HUES48 (cell line): ENCODE data around the gene SERGEF.
A peak's percentile ranks its signal among the peaks of the same experiment; 100 is the strongest.

ENCODE experiments used
- H3K27ac ChIP-seq: one replicate; pipeline ENCODE4 v1.7.0; 2013; ENCODE audit warnings: low read depth, low read length, inconsistent platforms
- H3K27me3 ChIP-seq: 2 replicates; pipeline ENCODE4 v1.6.1; 2013; ENCODE audit warnings: mild to moderate bottlenecking, low read length; ENCODE audit not compliant: control insufficient read depth, insufficient read depth
- H3K36me3 ChIP-seq: 2 replicates; pipeline ENCODE4 v1.6.1; 2013; ENCODE audit warnings: low read length; ENCODE audit not compliant: control insufficient read depth, insufficient read depth
- H3K4me1 ChIP-seq: 2 replicates; pipeline ENCODE4 v1.6.1; 2013; ENCODE audit warnings: mild to moderate bottlenecking, low read length; ENCODE audit not compliant: control insufficient read depth, insufficient read depth
- H3K4me3 ChIP-seq: 2 replicates; pipeline ENCODE4 v1.5.1; 2013; ENCODE audit warnings: mild to moderate bottlenecking, low read depth, low read length
- H3K9ac ChIP-seq: 2 replicates; pipeline ENCODE4 v1.6.1; 2013; ENCODE audit warnings: mild to moderate bottlenecking, low read depth, low read length, moderate library complexity
- H3K9me3 ChIP-seq: 2 replicates; pipeline ENCODE4 v1.6.1; 2013; ENCODE audit warnings: low read length; ENCODE audit not compliant: control insufficient read depth, insufficient read depth

Gene SERGEF

DNA sequence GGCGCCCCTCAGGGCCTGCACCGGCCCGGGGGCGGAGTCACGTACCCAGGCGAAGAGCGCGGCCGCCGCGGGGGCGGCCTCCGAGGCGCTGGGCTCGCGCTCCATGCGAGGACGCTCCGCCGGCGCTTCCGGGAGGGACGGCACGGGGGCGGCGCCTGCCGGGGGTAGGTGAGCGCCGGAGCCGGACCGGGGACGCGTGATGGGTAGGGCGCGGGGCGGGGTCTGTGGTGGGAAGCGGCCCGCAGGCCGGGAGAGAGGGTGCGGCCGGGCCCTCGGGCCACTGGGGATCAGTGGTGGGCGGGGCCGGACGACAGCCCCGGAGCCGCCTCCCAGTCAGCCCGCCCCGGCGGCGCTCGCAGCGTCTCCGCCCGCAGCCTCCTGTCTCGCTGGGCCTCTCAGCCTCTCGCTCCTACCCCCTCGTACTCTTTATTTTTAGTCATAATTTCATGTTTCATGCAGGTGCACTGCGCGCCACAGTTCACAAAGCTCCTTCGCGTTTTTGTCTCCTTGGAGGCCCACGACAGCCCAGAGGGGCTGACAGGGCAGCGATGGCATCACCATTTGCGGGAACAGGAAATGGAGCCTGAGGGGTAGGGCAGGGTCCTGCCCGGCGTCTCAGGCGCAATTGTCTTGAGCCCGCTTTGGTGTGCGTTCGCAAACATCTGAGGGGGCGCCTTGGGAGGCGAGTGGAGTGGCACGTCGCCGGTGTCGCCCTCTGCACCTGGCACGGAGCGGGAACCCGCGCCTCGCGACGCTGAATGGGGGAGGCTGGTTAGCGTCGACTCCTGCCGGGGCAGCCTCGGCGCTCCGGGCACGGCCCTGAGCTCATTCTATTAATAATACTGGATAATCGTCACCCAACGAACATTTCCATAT lies at the start of gene SERGEF:
Gene SERGEF (minus strand): TSS at position 142 of the 876 bp plus-strand sequence. CDS start 37 bp downstream, at position 105.
- Histone ChIP-seq H3K9ac (peak within 1 kb of the TSS; percentile 57), H3K36me3 (no peaks in the 10 kb centered on the region), H3K27ac (peak within 1 kb of the TSS; percentile 38), H3K9me3 (no peaks in the 10 kb centered on the region), H3K4me1 (0 out of 2 replicates have a peak, but pooled peaks cover 7% of the 10 kb centered on the region), H3K27me3 (peaks cover 14% of the 10 kb centered on the region), H3K4me3 (peak within 1 kb of the TSS; percentile 98)

- Histone ChIP-seq H3K4me3 (no peak overlapping the region), H3K36me3 (no peaks in the 10 kb centered on the region), H3K27ac (no peak overlapping the region), H3K9me3 (no peaks in the 10 kb centered on the region), H3K27me3 (no peaks in the 10 kb centered on the region), H3K9ac (no peak overlapping the region), H3K4me1 (no peaks in the 10 kb centered on the region)
Measured at GRCh38 chr11:18061351-18061750, 48.5 kb upstream of the SERGEF start.

- H3K4me1 ChIP-seq: no peaks in the 10 kb centered on the region
- no peaks in the 10 kb centered on the region for H3K9me3 ChIP-seq
- no peaks in the 10 kb centered on the region for H3K27me3 ChIP-seq
- no peak overlapping the region for H3K27ac ChIP-seq
- no peak overlapping the region for H3K9ac ChIP-seq
- H3K4me3 ChIP-seq: no peak overlapping the region
- H3K36me3 ChIP-seq: no peaks in the 10 kb centered on the region
Measured at GRCh38 chr11:18056561-18057181, 43.8 kb upstream of the SERGEF start.

DNA sequence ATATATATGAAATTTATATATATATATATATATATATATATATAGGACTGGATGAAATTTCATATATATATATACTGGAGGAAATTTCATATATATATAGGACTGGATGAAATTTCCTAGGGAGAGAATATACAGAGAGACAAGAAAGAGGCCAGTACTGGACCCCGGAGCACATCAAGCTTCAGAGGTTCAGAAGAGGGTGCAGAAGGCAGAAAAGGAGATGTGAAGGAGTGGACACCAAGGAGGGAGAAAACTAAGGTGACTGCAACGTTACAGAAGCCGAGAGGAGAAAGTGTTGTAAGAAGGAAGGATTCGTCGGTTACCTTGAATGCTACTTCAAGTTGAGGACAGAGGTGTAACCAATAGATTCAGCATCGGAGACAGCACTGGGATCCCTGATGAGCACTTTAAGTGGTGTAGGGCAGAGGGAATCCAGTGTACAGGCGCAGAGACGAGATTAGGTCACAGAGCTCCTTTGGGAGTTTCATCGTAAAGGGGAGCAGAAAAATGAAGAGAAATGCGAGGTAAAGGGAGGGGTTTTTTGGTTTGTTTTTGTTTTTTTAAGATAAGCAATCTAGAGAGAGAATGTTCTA lies 41.8 kb upstream of the SERGEF start:
- Histone ChIP-seq H3K27ac (no peak overlapping the region), H3K4me1 (no peaks in the 10 kb centered on the region), H3K4me3 (no peak overlapping the region), H3K9ac (no peak overlapping the region), H3K36me3 (no peaks in the 10 kb centered on the region), H3K9me3 (no peaks in the 10 kb centered on the region), H3K27me3 (no peaks in the 10 kb centered on the region)

DNA sequence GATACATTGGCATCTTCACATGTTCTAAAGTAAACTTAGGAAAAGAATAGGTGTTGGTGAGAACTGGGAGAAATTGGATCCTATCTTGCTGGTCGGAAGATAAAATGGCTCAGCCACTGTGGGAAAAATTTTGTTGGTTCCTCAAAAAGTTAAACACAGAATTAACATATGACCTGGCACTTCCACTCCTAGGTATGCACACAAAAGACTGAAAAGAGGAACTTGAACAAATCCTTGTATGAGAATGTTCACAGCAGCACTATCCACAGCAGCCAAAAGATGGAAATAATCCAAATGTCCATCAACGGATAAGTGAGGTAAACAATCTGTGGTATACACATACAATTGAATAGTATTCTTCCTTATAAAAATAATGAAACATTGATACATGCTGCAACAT lies 38.0 kb upstream of the SERGEF start:
- H3K27ac ChIP-seq: no peak overlapping the region
- no peaks in the 10 kb centered on the region for H3K36me3 ChIP-seq
- H3K27me3 ChIP-seq: peaks cover 20% of the 10 kb centered on the region
- no peak overlapping the region for H3K4me3 ChIP-seq
- H3K4me1 ChIP-seq: peaks cover 1% of the 10 kb centered on the region; the same call in 1 of the 2 replicates
- no peaks in the 10 kb centered on the region for H3K9me3 ChIP-seq
- H3K9ac ChIP-seq: no peak overlapping the region

DNA sequence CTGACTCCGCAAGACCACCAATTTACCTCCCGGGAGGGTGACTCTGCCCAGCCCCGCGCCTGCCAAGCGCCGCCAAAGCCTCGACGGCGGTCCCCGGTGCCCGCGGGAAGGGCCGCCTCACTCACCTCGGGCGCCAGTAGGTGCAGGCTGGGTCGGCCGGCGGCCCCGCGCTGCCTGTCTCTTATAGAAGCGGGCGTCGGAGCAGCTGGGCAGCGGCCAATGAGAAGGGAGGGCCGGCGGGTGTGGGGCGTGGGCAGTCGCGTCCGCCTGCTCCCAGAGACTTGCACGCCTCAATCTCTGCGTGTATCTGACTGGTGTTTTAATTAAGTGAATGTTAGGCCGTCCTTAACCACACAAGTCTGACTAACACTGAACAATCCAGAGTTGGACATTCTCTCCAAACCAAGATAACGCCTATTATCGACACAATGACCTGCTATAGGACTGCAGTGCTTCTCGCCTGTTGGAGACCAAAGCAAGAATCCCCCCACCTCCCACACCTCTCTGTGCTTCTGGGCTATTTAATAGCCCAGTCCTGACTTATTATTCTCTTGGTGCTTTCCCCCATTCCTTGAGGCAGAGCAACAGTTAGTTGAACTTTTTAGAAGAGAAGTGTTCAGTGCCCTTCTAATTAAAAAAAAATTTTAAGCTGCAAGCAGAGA lies 33.4 kb upstream of the SERGEF start, which contains the start of gene TPH1:
Gene TPH1 (minus strand): TSS at position 154 of the 662 bp plus-strand sequence. CDS start 5,507 bp downstream, outside the sequence.
- Histone ChIP-seq H3K9me3 (no peaks in the 10 kb centered on the region), H3K4me3 (peak within 1 kb of the TSS; percentile 51), H3K4me1 (peaks cover 3% of the 10 kb centered on the region; the same call in 1 of the 2 replicates), H3K27me3 (peaks cover 35% of the 10 kb centered on the region), H3K36me3 (no peaks in the 10 kb centered on the region), H3K9ac (no peak within 1 kb of the TSS), H3K27ac (no peak within 1 kb of the TSS)

GRCh38 chr11:18036456-18036855 lies 23.6 kb upstream of the SERGEF start:
- H3K9ac ChIP-seq: no peak overlapping the region
- no peak overlapping the region for H3K4me3 ChIP-seq
- H3K27ac ChIP-seq: no peak overlapping the region
- no peaks in the 10 kb centered on the region for H3K4me1 ChIP-seq
- H3K27me3 ChIP-seq: no peaks in the 10 kb centered on the region
- H3K36me3 ChIP-seq: no peaks in the 10 kb centered on the region
- no peaks in the 10 kb centered on the region for H3K9me3 ChIP-seq

- Histone ChIP-seq H3K4me3 (no peak overlapping the region), H3K9me3 (no peaks in the 10 kb centered on the region), H3K27ac (no peak overlapping the region), H3K9ac (no peak overlapping the region), H3K27me3 (no peaks in the 10 kb centered on the region), H3K4me1 (0 out of 2 replicates have a peak, but pooled peaks cover 5% of the 10 kb centered on the region), H3K36me3 (no peaks in the 10 kb centered on the region)
Measured at GRCh38 chr11:18027475-18027874, 14.6 kb upstream of the SERGEF start.

DNA sequence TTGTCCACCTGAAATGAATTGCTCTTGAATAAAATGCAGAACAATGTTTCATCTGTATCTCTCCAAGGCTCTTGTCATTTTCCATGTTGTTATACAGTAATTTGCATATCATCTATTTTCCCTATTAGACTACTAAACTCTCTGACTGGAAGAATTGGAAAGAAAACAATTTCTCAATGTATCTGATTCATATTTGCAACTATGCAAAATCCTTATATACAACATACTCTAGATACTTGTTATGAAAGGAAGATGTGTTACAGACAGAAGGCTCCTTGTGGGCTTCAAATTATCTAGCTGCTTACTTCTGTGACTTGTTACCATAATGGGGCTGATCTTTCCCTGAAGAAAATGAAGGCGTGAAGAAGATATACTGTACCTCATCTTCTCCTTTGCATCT lies 9.6 kb upstream of the SERGEF start:
- H3K4me1 ChIP-seq: 0 out of 2 replicates have a peak, but pooled peaks cover 2% of the 10 kb centered on the region
- no peaks in the 10 kb centered on the region for H3K9me3 ChIP-seq
- no peak overlapping the region for H3K9ac ChIP-seq
- H3K4me3 ChIP-seq: no peak overlapping the region
- no peaks in the 10 kb centered on the region for H3K27me3 ChIP-seq
- H3K36me3 ChIP-seq: no peaks in the 10 kb centered on the region
- no peak overlapping the region for H3K27ac ChIP-seq

GRCh38 chr11:18019650-18020049 lies 6.8 kb upstream of the SERGEF start:
- Histone ChIP-seq H3K27me3 (peaks cover 3% of the 10 kb centered on the region), H3K9ac (no peak overlapping the region), H3K9me3 (no peaks in the 10 kb centered on the region), H3K4me1 (no peaks in the 10 kb centered on the region), H3K27ac (no peak overlapping the region), H3K4me3 (no peak overlapping the region), H3K36me3 (no peaks in the 10 kb centered on the region)
